Esophagus muscularis mucosa (tissue), 4 donors: Measurements from ENCODE around the gene SNRPD2. TPM values are rescaled to one million over a fixed set of nuclear protein-coding genes. Genes with fewer than 3 reads are reported as not detected.

ENCODE experiments used
- DNase-seq: peaks from one replicate; pipeline ENCODE4 v3.0.0-alpha.2; 2017; ENCODE audit errors: extremely low spot score
- H3K27ac ChIP-seq, 4 donors: fragments of 200-600 bp; sonication (generic); replicated peaks in 1 of 4; 1 replicate in 3 of 4; 2 replicates in 1 of 4; pipeline ENCODE4 v1.5.1; 2016 to 2019; ENCODE audit warnings: mild to moderate bottlenecking in 1 of 4
- H3K27me3 ChIP-seq, 4 donors: fragments of 200-600 bp; sonication (generic); one replicate each; pipeline versions ENCODE4 v1.5.1 to v1.6.0; 2016 to 2019
- H3K36me3 ChIP-seq, 4 donors: fragments of 200-600 bp; sonication (generic); one replicate each; pipeline ENCODE4 v1.5.1; 2016 to 2019
- H3K4me1 ChIP-seq, 4 donors: fragments of 200-600 bp; sonication (generic); one replicate each; pipeline ENCODE4 v1.5.1; 2016 to 2019
- H3K4me3 ChIP-seq, 4 donors: fragments of 200-600 bp; sonication (generic); 1 replicate in 2 of 4; 2 replicates in 2 of 4; pipeline ENCODE4 v1.5.1; 2016 to 2019; ENCODE audit warnings: mild to moderate bottlenecking in 4 of 4, moderate library complexity in 1 of 4
- H3K9me3 ChIP-seq, 4 donors: fragments of 200-600 bp; sonication (generic); 1 replicate in 3 of 4; 2 replicates in 1 of 4; pipeline ENCODE4 v1.5.1; 2016 to 2019
- EP300 ChIP-seq: sonication (generic); formaldehyde crosslinking; IDR thresholded peaks from one replicate; pipeline ENCODE4 v1.6.1; 2017; ENCODE audit warnings: antibody characterized with exemption
- POLR2A ChIP-seq: fragments of 450-650 bp; IDR thresholded peaks from one replicate; pipeline ENCODE4 v1.6.1; 2017; ENCODE audit warnings: antibody characterized with exemption, moderate library complexity, mild to moderate bottlenecking, low read depth
- POLR2AphosphoS5 ChIP-seq, 2 donors: sonication (generic); formaldehyde crosslinking; IDR thresholded peaks; one replicate each; pipeline ENCODE4 v1.6.1; 2017; ENCODE audit warnings: antibody characterized with exemption in 2 of 2
- WGBS: methylation state at CpG from one replicate; pipeline ENCODE4 v1.1.5; 2018; 5-methylcytosine and 5-hydroxymethylcytosine counted together
- intact Hi-C: fragments of 100-400 bp; cut with DNase I; formaldehyde crosslinking; loops from one replicate; pipeline ENCODE4 v1.15.1; 2023
- total RNA-seq, 4 donors: library from RNA; depleted of rRNA; stranded (reverse); fragments of >200 nt; gene quantifications; one replicate each; pipeline versions ENCODE4 v1.1.0 to v1.2.1, GENCODE V29; 2016
- TF ChIP-seq, protein P1 (sequence below), 3 experiments: fragments of 200-600 bp in 2 of 3; fragments of 450-650 bp in 1 of 3; sonication (generic) in 2 of 3; IDR thresholded peaks; one replicate each; pipeline ENCODE4 v1.5.1; 2017 to 2019; ENCODE audit warnings: antibody characterized with exemption in 3 of 3, mild to moderate bottlenecking in 2 of 3, moderate library complexity in 1 of 3

Gene SNRPD2
- total RNA-seq, 4 donors from 2014 or later = 107 to 167 (median 139) TPM

DNA sequence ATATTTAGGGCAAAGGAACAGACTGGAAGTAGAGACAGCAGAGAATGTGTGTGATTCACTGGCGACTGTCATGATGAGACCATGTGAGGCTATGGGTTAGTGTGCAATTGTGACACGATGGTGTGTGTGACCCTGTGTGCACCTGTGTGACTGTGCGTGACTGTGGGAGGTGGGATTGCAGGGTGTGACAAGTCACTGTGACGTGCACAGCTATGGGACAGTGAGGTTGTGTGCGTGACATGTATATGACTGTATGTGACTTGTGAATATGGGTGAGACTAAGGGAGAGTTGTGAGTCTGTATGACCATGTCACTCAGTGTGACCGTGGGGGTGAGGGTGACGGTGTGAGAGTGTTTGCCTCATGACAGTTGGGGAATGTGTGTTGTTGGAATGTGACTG, 27.2 kb downstream of the SNRPD2 start:
- H3K4me1 ChIP-seq = peaks cover 19 to 21% (median 19%) of the 10 kb centered on the region in 4 donors
- TF ChIP-seq POLR2A = no peak
- no peak for TF ChIP-seq POLR2AphosphoS5 (IDR thresholded peaks at IDR 0.05)
- TF ChIP-seq EP300 = no peak
- TF ChIP-seq, protein P1, sequence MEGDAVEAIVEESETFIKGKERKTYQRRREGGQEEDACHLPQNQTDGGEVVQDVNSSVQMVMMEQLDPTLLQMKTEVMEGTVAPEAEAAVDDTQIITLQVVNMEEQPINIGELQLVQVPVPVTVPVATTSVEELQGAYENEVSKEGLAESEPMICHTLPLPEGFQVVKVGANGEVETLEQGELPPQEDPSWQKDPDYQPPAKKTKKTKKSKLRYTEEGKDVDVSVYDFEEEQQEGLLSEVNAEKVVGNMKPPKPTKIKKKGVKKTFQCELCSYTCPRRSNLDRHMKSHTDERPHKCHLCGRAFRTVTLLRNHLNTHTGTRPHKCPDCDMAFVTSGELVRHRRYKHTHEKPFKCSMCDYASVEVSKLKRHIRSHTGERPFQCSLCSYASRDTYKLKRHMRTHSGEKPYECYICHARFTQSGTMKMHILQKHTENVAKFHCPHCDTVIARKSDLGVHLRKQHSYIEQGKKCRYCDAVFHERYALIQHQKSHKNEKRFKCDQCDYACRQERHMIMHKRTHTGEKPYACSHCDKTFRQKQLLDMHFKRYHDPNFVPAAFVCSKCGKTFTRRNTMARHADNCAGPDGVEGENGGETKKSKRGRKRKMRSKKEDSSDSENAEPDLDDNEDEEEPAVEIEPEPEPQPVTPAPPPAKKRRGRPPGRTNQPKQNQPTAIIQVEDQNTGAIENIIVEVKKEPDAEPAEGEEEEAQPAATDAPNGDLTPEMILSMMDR (IDR thresholded peaks at IDR 0.05) = no peak
- H3K4me3 ChIP-seq = no peak overlapping the region
- H3K36me3 ChIP-seq = no peaks in the 10 kb centered on the region
- no peak overlapping the region for H3K27ac ChIP-seq
- peaks cover 4 to 93% (median 29%) of the 10 kb centered on the region in 4 donors for H3K27me3 ChIP-seq
- H3K9me3 ChIP-seq = no peaks in the 10 kb centered on the region
- WGBS = 69% methylated on average over 7 of the region's 7 CpGs
- intact Hi-C loops = no loop called here
- DNase-seq = no peak

DNA sequence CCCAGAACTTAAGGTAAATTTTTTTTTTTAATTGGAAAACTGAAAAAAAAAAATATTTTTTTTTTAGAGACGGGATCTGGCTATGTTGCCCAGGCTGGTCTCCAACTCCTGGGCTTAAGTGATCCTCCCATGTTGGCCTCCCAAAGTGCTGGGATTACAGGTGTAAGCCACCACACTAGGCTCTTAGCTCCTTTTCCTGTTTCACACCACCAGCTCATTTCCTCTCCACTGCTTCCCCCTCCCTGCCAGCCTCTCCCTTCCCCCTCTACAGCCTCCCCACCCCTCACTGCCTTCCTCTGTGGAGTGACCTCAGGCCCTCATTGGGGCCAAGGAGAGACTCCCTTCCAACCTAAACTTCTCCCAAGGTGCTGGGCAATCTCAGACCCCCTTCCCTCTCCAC, 28.0 kb downstream of the SNRPD2 start:
- Histone ChIP-seq H3K27ac (no peak overlapping the region), H3K4me3 (no peak overlapping the region), H3K9me3 (no peaks in the 10 kb centered on the region), H3K4me1 (peaks cover 11 to 13% (median 11%) of the 10 kb centered on the region in 4 donors), H3K36me3 (no peaks in the 10 kb centered on the region), H3K27me3 (peaks cover 0 to 92% (median 22%) of the 10 kb centered on the region in 4 donors)
- TF ChIP-seq POLR2AphosphoS5 (IDR thresholded peaks at IDR 0.05) = no peak
- TF ChIP-seq POLR2A = no peak
- no peak for TF ChIP-seq EP300
- TF ChIP-seq, protein P1 (IDR thresholded peaks at IDR 0.05) = no peak
- no peak for DNase-seq
- intact Hi-C loops = no loop called here
- WGBS = 90% methylated on average over 1 of the region's 1 CpG

DNA sequence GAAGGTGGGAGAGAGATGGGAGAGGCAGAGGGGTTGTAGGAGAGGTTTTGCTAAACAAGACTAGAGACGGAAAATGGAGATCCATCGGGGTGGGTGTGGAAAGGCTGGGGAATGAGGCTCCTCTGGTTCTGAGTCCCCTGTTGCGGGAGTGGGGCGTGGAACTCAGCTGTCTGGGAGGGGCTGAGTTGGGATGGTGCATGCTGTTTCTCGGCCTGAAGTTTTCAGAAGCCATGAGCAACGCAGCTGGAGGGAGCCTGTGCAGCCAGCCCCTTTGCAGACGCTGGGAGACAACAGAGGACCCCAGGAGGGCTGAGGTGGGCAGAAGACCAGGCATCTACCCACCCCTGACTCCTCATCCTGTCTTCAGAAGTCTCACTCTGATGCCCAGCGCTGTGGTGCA, 31.1 kb downstream of the SNRPD2 start:
- Histone ChIP-seq H3K36me3 (no peaks in the 10 kb centered on the region), H3K27ac (no peak overlapping the region), H3K4me1 (no peaks in the 10 kb centered on the region), H3K9me3 (no peaks in the 10 kb centered on the region), H3K27me3 (peaks cover 0 to 73% (median 1%) of the 10 kb centered on the region in 4 donors), H3K4me3 (no peak overlapping the region)
- TF ChIP-seq POLR2A = no peak
- no peak for TF ChIP-seq POLR2AphosphoS5 (IDR thresholded peaks at IDR 0.05)
- TF ChIP-seq, protein P1 (IDR thresholded peaks at IDR 0.05) = no peak
- TF ChIP-seq EP300 = no peak
- intact Hi-C loops = no loop called here
- DNase-seq = no peak
- WGBS = 35% methylated on average over 5 of the region's 8 CpGs

DNA sequence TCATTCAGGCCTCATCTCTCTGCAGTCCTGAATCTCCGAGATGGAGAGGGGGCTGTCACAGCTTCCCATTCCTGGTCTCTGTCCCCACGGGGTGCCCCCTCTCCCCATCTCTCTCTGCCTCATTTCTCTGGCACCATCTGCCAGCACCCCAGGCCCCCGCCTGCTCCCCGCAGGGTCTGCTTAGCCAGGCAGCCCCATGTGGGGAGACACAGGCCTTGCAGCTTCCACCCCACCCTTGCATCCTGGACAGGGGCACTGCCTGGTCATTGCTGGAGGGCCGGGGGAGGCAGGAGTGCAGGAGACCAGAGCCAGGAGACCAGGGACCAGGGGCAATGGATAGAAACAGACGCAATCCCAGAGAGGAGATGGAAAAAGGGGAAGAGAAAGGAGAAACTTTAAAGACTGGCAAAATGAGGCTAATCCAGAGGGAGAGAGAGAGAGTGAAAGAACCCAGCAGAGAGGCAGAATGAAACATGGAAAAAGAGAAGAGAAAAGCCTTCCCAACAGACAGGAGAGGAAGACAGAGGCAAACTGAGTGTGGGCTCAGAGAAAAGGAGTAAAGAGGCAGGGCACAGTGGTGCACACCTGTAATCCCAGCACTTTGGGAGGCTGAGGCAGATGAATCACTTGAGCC, 32.5 kb downstream of the SNRPD2 start:
- Histone ChIP-seq H3K36me3 (no peaks in the 10 kb centered on the region), H3K4me1 (no peaks in the 10 kb centered on the region), H3K4me3 (no peak overlapping the region), H3K27me3 (peaks cover 0 to 59% (median 0%) of the 10 kb centered on the region in 4 donors), H3K27ac (no peak overlapping the region), H3K9me3 (no peaks in the 10 kb centered on the region)
- intact Hi-C loops = no loop called here
- 76% methylated on average over 6 of the region's 6 CpGs for WGBS
- no peak for DNase-seq
- TF ChIP-seq POLR2A (no peak), EP300 (no peak), POLR2AphosphoS5 (IDR thresholded peaks at IDR 0.05) (no peak)
- TF ChIP-seq, protein P1 (IDR thresholded peaks at IDR 0.05) = no peak
